ENCODE measurements around the gene PSMC5. TPM values are rescaled to one million over a fixed set of nuclear protein-coding genes. Genes with fewer than 3 reads are reported as not detected.

The PSMC5 gene
- 100 to 1,000 TPM in 1 of 6 donors, 10 to 100 TPM in 5; 55.2 to 118 (median 88.1) TPM for total RNA-seq

DNA sequence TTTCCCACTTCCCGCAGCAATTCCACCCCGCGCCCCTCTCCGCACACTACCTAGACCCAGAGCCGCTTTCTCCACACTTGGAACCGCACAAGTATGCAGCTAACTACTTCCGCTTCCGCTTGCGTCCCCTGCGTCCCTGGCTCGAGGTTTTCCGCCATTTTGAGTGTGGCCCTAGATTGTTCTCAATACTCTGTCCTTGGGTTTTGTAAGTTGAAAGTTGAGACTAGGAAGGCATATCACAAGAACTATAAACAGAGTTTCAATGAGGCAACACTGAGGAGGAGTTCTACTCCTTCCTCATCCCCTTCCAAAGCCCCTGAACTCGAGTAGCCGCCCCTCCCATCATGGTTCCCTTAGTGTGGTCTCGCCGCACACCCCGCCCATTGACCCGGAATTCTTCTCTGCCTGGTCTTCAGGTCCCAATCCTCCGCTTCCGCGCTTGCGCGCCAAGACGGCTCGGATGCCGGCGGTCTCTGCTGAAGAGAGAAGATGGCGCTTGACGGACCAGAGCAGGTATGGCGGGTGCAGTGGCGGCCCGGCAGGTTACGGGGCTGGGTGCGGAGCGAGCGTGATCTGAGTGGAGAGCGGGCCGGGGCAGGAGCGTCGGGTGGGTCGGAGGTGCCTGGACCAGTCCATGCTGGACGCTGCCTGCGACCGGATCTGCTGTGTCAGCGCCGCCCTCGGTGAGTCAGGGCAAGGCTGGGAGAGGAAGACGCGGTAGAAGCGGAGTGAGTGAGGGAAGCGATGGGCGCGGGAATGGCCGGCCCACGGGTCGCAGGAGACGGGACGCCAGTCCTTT is at the start of gene PSMC5, which contains the start of gene FTSJ3:
Gene PSMC5 (plus strand): TSS at position 430 of the 799 bp plus-strand sequence. CDS start 60 bp downstream, at position 490.
Gene FTSJ3 (minus strand): TSS at position 662 of the 799 bp plus-strand sequence. CDS start 761 bp downstream, outside the sequence.
- Histone ChIP-seq H3K4me1 (peaks cover 24 to 36% (median 28%) of the 10 kb centered on the region in 4 donors), H3K27me3 (no peaks in the 10 kb centered on the region), H3K4me3 (peak within 1 kb of the TSS; percentile 67 to 90 (median 81)), H3K9me3 (no peaks in the 10 kb centered on the region), H3K36me3 (peaks cover 39 to 71% (median 61%) of the 10 kb centered on the region in 4 donors), H3K27ac (peak within 1 kb of the TSS; percentile 89 to 95 (median 94))
- DNase-seq: peak; percentile 96 to 97
- 0 to 1% methylated on average over 37 to 58 of the region's 58 CpGs for WGBS, 2 donors
- peak; percentile 93 to 96 for TF ChIP-seq POLR2AphosphoS5 (IDR thresholded peaks at IDR 0.05)
- TF ChIP-seq EP300 (IDR thresholded peaks at IDR 0.05): peak in 1 of 4 donors; percentile 84
- TF ChIP-seq, protein P1, sequence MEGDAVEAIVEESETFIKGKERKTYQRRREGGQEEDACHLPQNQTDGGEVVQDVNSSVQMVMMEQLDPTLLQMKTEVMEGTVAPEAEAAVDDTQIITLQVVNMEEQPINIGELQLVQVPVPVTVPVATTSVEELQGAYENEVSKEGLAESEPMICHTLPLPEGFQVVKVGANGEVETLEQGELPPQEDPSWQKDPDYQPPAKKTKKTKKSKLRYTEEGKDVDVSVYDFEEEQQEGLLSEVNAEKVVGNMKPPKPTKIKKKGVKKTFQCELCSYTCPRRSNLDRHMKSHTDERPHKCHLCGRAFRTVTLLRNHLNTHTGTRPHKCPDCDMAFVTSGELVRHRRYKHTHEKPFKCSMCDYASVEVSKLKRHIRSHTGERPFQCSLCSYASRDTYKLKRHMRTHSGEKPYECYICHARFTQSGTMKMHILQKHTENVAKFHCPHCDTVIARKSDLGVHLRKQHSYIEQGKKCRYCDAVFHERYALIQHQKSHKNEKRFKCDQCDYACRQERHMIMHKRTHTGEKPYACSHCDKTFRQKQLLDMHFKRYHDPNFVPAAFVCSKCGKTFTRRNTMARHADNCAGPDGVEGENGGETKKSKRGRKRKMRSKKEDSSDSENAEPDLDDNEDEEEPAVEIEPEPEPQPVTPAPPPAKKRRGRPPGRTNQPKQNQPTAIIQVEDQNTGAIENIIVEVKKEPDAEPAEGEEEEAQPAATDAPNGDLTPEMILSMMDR (IDR thresholded peaks at IDR 0.05): peak; percentile 29 to 84 (median 72)
- peak in 3 of 4 donors; percentile 39 to 92 (median 63) for TF ChIP-seq POLR2A (IDR thresholded peaks at IDR 0.05)
- ATAC-seq (ENCODE audit: low FRiP score in 2 of 2): peak; percentile 97

GRCh38 chr17:63780507-63780906 is 46.7 kb upstream of the PSMC5 start:
- Histone ChIP-seq H3K27me3 (no peaks in the 10 kb centered on the region), H3K4me3 (no peak overlapping the region), H3K4me1 (peaks cover 27 to 44% (median 30%) of the 10 kb centered on the region in 4 donors), H3K36me3 (peaks cover 0 to 33% (median 5%) of the 10 kb centered on the region in 4 donors), H3K27ac (no peak overlapping the region), H3K9me3 (no peaks in the 10 kb centered on the region)
- ATAC-seq (ENCODE audit: low FRiP score in 2 of 2): no peak
- TF ChIP-seq POLR2A (IDR thresholded peaks at IDR 0.05): no peak
- no peak for TF ChIP-seq POLR2AphosphoS5 (IDR thresholded peaks at IDR 0.05)
- TF ChIP-seq, protein P1 (IDR thresholded peaks at IDR 0.05): no peak
- no peak for TF ChIP-seq EP300 (IDR thresholded peaks at IDR 0.05)
- 75 to 90% methylated on average over 1 of the region's 1 CpG for WGBS, 2 donors
- no peak for DNase-seq

DNA sequence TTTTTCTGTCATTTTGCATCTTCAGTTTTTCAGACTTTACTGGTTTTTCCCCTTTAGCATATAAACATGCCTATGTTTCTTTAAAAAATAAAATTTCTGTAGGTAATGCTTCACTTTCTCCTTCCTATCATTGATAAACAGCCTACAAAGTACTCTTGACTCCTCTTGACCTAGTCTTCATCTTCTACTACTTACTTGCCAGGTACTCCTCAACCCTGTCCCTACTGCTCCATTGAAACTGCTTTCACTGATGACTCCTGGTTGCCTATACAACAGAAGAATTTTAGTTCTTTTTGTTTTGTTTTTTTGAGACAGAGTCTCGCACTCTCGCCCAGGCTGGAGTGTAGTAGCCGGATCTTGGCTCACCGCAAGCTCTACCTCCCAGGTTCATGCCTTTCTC is 46.3 kb upstream of the PSMC5 start:
- Histone ChIP-seq H3K27me3 (no peaks in the 10 kb centered on the region), H3K9me3 (no peaks in the 10 kb centered on the region), H3K27ac (no peak overlapping the region), H3K36me3 (peaks cover 0 to 35% (median 5%) of the 10 kb centered on the region in 4 donors), H3K4me3 (no peak overlapping the region), H3K4me1 (peaks cover 23 to 39% (median 26%) of the 10 kb centered on the region in 4 donors)
- TF ChIP-seq, protein P1 (IDR thresholded peaks at IDR 0.05): no peak
- TF ChIP-seq POLR2A (IDR thresholded peaks at IDR 0.05): no peak
- TF ChIP-seq EP300 (IDR thresholded peaks at IDR 0.05): no peak
- no peak for TF ChIP-seq POLR2AphosphoS5 (IDR thresholded peaks at IDR 0.05)
- ATAC-seq (ENCODE audit: low FRiP score in 2 of 2): no peak
- 92 to 95% methylated on average over 4 of the region's 4 CpGs for WGBS, 2 donors
- DNase-seq: no peak

- TF ChIP-seq POLR2A (IDR thresholded peaks at IDR 0.05) (no peak), EP300 (IDR thresholded peaks at IDR 0.05) (no peak), POLR2AphosphoS5 (IDR thresholded peaks at IDR 0.05) (no peak)
- TF ChIP-seq, protein P1 (IDR thresholded peaks at IDR 0.05): no peak
- DNase-seq (no peak), ATAC-seq (ENCODE audit: low FRiP score in 2 of 2) (no peak)
- H3K4me3 ChIP-seq: no peak overlapping the region
- no peaks in the 10 kb centered on the region for H3K27me3 ChIP-seq
- no peaks in the 10 kb centered on the region for H3K9me3 ChIP-seq
- peaks cover 2 to 52% (median 17%) of the 10 kb centered on the region in 4 donors for H3K36me3 ChIP-seq
- no peak overlapping the region for H3K27ac ChIP-seq
- WGBS, 2 donors: 77 to 80% methylated on average over 6 of the region's 6 CpGs
- H3K4me1 ChIP-seq: peaks cover 12 to 26% (median 16%) of the 10 kb centered on the region in 4 donors
Observed at GRCh38 chr17:63783522-63783921, 43.7 kb upstream of the PSMC5 start.
